Gastroesophageal sphincter (tissue), 3 donors: Measurements from ENCODE around the gene HYCC1.

Source experiments
- CTCF ChIP-seq, 4 experiments: fragments of 200-600 bp in 2 of 4; fragments of 450-650 bp in 2 of 4; sonication (generic) in 1 of 4; IDR thresholded peaks; one replicate each; pipeline ENCODE4 v1.5.1; 2017 to 2019; ENCODE audit warnings: antibody characterized with exemption in 4 of 4, mild to moderate bottlenecking in 2 of 4, moderate library complexity in 2 of 4
- EP300 ChIP-seq: sonication (generic); formaldehyde crosslinking; IDR thresholded peaks from one replicate; pipeline ENCODE4 v1.6.1; 2017; ENCODE audit warnings: antibody characterized with exemption, mild to moderate bottlenecking
- POLR2A ChIP-seq, 2 donors: fragments of 450-650 bp; IDR thresholded peaks; one replicate each; pipeline ENCODE4 v1.6.1; 2017; ENCODE audit warnings: antibody characterized with exemption in 2 of 2, mild to moderate bottlenecking in 2 of 2, moderate library complexity in 1 of 2
- POLR2AphosphoS5 ChIP-seq: sonication (generic); formaldehyde crosslinking; IDR thresholded peaks from one replicate; pipeline ENCODE4 v1.6.1; 2017; ENCODE audit warnings: antibody characterized with exemption

DNA sequence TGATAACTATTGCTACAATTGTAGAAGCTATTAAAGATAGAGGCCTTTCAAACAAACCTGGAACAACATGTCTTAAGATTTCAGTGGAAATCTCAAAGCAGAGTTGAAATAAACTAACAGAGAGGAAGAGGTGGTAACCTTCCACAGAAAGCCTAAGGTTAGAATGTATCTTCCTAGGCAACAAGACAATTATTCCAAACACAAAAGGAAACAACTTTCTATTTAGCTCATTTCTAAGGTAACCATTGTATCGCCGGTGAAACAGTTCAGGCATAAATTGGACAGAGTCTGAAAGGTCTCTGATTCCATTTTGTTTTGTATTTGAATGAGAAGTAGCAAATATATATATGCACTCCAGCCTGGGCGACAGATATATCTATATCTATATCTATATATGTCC is 30.7 kb upstream of the HYCC1 start:
- TF ChIP-seq POLR2A (IDR thresholded peaks at IDR 0.05) = no peak
- no peak for TF ChIP-seq CTCF (IDR thresholded peaks at IDR 0.05)
- TF ChIP-seq POLR2AphosphoS5 = no peak
- no peak for TF ChIP-seq EP300
